DLD1 (cell line): ENCODE results near the gene PLS3.
"Not testable (repeated sequence)": the region's sequence is repeated elsewhere in the genome, so short reads cannot be mapped to it uniquely, and the experiment has no call there.

Experiments
- in situ Hi-C: cut with HindIII; loops from 2 replicates; pipeline ENCODE4 v1.10.0; 2017; ENCODE audit warnings: low sequenced_read_pairs

PLS3 gene

GRCh38 chrX:115602729-115603389, 41.9 kb downstream of the PLS3 start:
- in situ Hi-C loops = no loop called here

- in situ Hi-C loops = no loop called here
Observed at GRCh38 chrX:115603534-115604074, 42.6 kb downstream of the PLS3 start.

- in situ Hi-C loops = no loop called here
Observed at GRCh38 chrX:115606861-115607260, 45.9 kb downstream of the PLS3 start.

GRCh38 chrX:115609621-115610020, 48.6 kb downstream of the PLS3 start:
- in situ Hi-C loops = no loop called here

GRCh38 chrX:115616943-115617563, 56.1 kb downstream of the PLS3 start:
- in situ Hi-C loops = no loop called here

GRCh38 chrX:115622534-115622933, 61.6 kb downstream of the PLS3 start:
- in situ Hi-C loops = no loop called here

GRCh38 chrX:115624916-115625315, 63.9 kb downstream of the PLS3 start:
- in situ Hi-C loops = no loop called here

- in situ Hi-C loops = no loop called here
Observed at GRCh38 chrX:115625572-115626301, 64.8 kb downstream of the PLS3 start.

GRCh38 chrX:115630204-115630603, 69.2 kb downstream of the PLS3 start:
- in situ Hi-C loops = no loop called here

- in situ Hi-C loops = no loop called here
Observed at GRCh38 chrX:115632455-115632854, 71.5 kb downstream of the PLS3 start.

GRCh38 chrX:115633397-115633796, 72.4 kb downstream of the PLS3 start:
- in situ Hi-C loops = not testable (repeated sequence)

GRCh38 chrX:115639334-115639880, 78.4 kb downstream of the PLS3 start:
- in situ Hi-C loops = no loop called here

- in situ Hi-C loops = no loop called here
Observed at GRCh38 chrX:115642311-115642710, 81.3 kb downstream of the PLS3 start.

- in situ Hi-C loops = no loop called here
Observed at GRCh38 chrX:115642895-115643530, 82.0 kb downstream of the PLS3 start.

GRCh38 chrX:115644397-115644796, 83.4 kb downstream of the PLS3 start:
- in situ Hi-C loops = not testable (repeated sequence)

GRCh38 chrX:115649461-115650063, 88.6 kb downstream of the PLS3 start:
- in situ Hi-C loops = no loop called here

- in situ Hi-C loops = no loop called here
Observed at GRCh38 chrX:115650449-115650848, 89.5 kb downstream of the PLS3 start.

- in situ Hi-C loops = no loop called here
Observed at GRCh38 chrX:115650916-115651315, 89.9 kb downstream of the PLS3 start.

GRCh38 chrX:115652221-115652620, 91.2 kb downstream of the PLS3 start:
- in situ Hi-C loops = no loop called here

GRCh38 chrX:115665122-115665521, 104.1 kb downstream of the PLS3 start:
- in situ Hi-C loops = no loop called here

- in situ Hi-C loops = no loop called here
Observed at GRCh38 chrX:115679460-115679859, 118.5 kb downstream of the PLS3 start.
